ENCODE data around the gene PSEN2. TPM values are rescaled to one million over a fixed set of nuclear protein-coding genes. Genes with fewer than 3 reads are reported as not detected.
"Not testable (repeated sequence)": the region's sequence is repeated elsewhere in the genome, so short reads cannot be mapped to it uniquely, and the experiment has no call there.

The PSEN2 gene
- total RNA-seq, 1 donor from 2014 or later: 173 TPM

- Histone ChIP-seq H3K36me3 (ENCODE audit: control insufficient read depth in 3 of 3, insufficient read depth in 3 of 3, low read length in 3 of 3) (peaks cover 4 to 9% (median 6%) of the 10 kb centered on the region in 3 donors), H3K4me3 (ENCODE audit: low read length in 3 of 3) (no peak overlapping the region), H3K27ac (ENCODE audit: low read depth, low read length) (no peak overlapping the region), H3K4me1 (ENCODE audit: control insufficient read depth in 3 of 3, insufficient read depth in 3 of 3, low read length in 3 of 3) (peaks cover 0 to 2% (median 0%) of the 10 kb centered on the region in 3 donors), H3K9me3 (ENCODE audit: control insufficient read depth in 3 of 3, low read length in 3 of 3) (no peaks in the 10 kb centered on the region), H3K27me3 (ENCODE audit: control insufficient read depth in 3 of 3, insufficient read depth in 3 of 3, low read length in 3 of 3) (no peaks in the 10 kb centered on the region), H3K9ac (ENCODE audit: low read depth in 1 of 3, low read length in 3 of 3) (no peak overlapping the region)
Measured at GRCh38 chr1:226908419-226908818, 38.0 kb downstream of the PSEN2 start.

GRCh38 chr1:226908913-226909312 is 38.5 kb downstream of the PSEN2 start:
- Histone ChIP-seq H3K27ac (ENCODE audit: low read depth, low read length) (no peak overlapping the region), H3K4me1 (ENCODE audit: control insufficient read depth in 3 of 3, insufficient read depth in 3 of 3, low read length in 3 of 3) (peaks cover 0 to 2% (median 0%) of the 10 kb centered on the region in 3 donors), H3K27me3 (ENCODE audit: control insufficient read depth in 3 of 3, insufficient read depth in 3 of 3, low read length in 3 of 3) (no peaks in the 10 kb centered on the region), H3K4me3 (ENCODE audit: low read length in 3 of 3) (no peak overlapping the region), H3K36me3 (ENCODE audit: control insufficient read depth in 3 of 3, insufficient read depth in 3 of 3, low read length in 3 of 3) (peaks cover 4 to 9% (median 6%) of the 10 kb centered on the region in 3 donors), H3K9me3 (ENCODE audit: control insufficient read depth in 3 of 3, low read length in 3 of 3) (no peaks in the 10 kb centered on the region), H3K9ac (ENCODE audit: low read depth in 1 of 3, low read length in 3 of 3) (no peak overlapping the region)

- H3K27ac ChIP-seq (ENCODE audit: low read depth, low read length): no peak overlapping the region
- no peaks in the 10 kb centered on the region for H3K27me3 ChIP-seq (ENCODE audit: control insufficient read depth in 3 of 3, insufficient read depth in 3 of 3, low read length in 3 of 3)
- peak overlapping the region in 2 of 3 donors; percentile 23 to 71 for H3K9ac ChIP-seq (ENCODE audit: low read depth in 1 of 3, low read length in 3 of 3)
- H3K9me3 ChIP-seq (ENCODE audit: control insufficient read depth in 3 of 3, low read length in 3 of 3): no peaks in the 10 kb centered on the region
- no peaks in the 10 kb centered on the region for H3K4me1 ChIP-seq (ENCODE audit: control insufficient read depth in 3 of 3, insufficient read depth in 3 of 3, low read length in 3 of 3)
- H3K36me3 ChIP-seq (ENCODE audit: control insufficient read depth in 3 of 3, insufficient read depth in 3 of 3, low read length in 3 of 3): peaks cover 2 to 9% (median 6%) of the 10 kb centered on the region in 3 donors
- peak overlapping the region in 1 of 3 donors; percentile 29 for H3K4me3 ChIP-seq (ENCODE audit: low read length in 3 of 3)
Measured at GRCh38 chr1:226912587-226913176, 42.3 kb downstream of the PSEN2 start.

GRCh38 chr1:226915672-226915995 is 45.2 kb downstream of the PSEN2 start:
- H3K9ac ChIP-seq (ENCODE audit: low read depth in 1 of 3, low read length in 3 of 3): no peak overlapping the region
- H3K4me1 ChIP-seq (ENCODE audit: control insufficient read depth in 3 of 3, insufficient read depth in 3 of 3, low read length in 3 of 3): peaks cover 9 to 14% (median 13%) of the 10 kb centered on the region in 3 donors
- H3K4me3 ChIP-seq (ENCODE audit: low read length in 3 of 3): no peak overlapping the region
- H3K36me3 ChIP-seq (ENCODE audit: control insufficient read depth in 3 of 3, insufficient read depth in 3 of 3, low read length in 3 of 3): peaks cover 0 to 2% (median under 1%) of the 10 kb centered on the region in 3 donors
- H3K27me3 ChIP-seq (ENCODE audit: control insufficient read depth in 3 of 3, insufficient read depth in 3 of 3, low read length in 3 of 3): no peaks in the 10 kb centered on the region
- no peak overlapping the region for H3K27ac ChIP-seq (ENCODE audit: low read depth, low read length)
- H3K9me3 ChIP-seq (ENCODE audit: control insufficient read depth in 3 of 3, low read length in 3 of 3): no peaks in the 10 kb centered on the region

- Histone ChIP-seq H3K27ac (ENCODE audit: low read depth, low read length) (no peak overlapping the region), H3K27me3 (ENCODE audit: control insufficient read depth in 3 of 3, insufficient read depth in 3 of 3, low read length in 3 of 3) (no peaks in the 10 kb centered on the region), H3K9me3 (ENCODE audit: control insufficient read depth in 3 of 3, low read length in 3 of 3) (no peaks in the 10 kb centered on the region), H3K4me1 (ENCODE audit: control insufficient read depth in 3 of 3, insufficient read depth in 3 of 3, low read length in 3 of 3) (peaks cover 13 to 20% (median 19%) of the 10 kb centered on the region in 3 donors), H3K9ac (ENCODE audit: low read depth in 1 of 3, low read length in 3 of 3) (no peak overlapping the region), H3K36me3 (ENCODE audit: control insufficient read depth in 3 of 3, insufficient read depth in 3 of 3, low read length in 3 of 3) (peaks cover 0 to 2% (median 0%) of the 10 kb centered on the region in 3 donors), H3K4me3 (ENCODE audit: low read length in 3 of 3) (no peak overlapping the region)
Measured at GRCh38 chr1:226916497-226916896, 46.1 kb downstream of the PSEN2 start.

- Histone ChIP-seq H3K4me1 (ENCODE audit: control insufficient read depth in 3 of 3, insufficient read depth in 3 of 3, low read length in 3 of 3) (peaks cover 13 to 23% (median 21%) of the 10 kb centered on the region in 3 donors), H3K36me3 (ENCODE audit: control insufficient read depth in 3 of 3, insufficient read depth in 3 of 3, low read length in 3 of 3) (no peaks in the 10 kb centered on the region), H3K27me3 (ENCODE audit: control insufficient read depth in 3 of 3, insufficient read depth in 3 of 3, low read length in 3 of 3) (no peaks in the 10 kb centered on the region), H3K9ac (ENCODE audit: low read depth in 1 of 3, low read length in 3 of 3) (peak overlapping the region in 1 of 3 donors; percentile 69), H3K4me3 (ENCODE audit: low read length in 3 of 3) (no peak overlapping the region), H3K27ac (ENCODE audit: low read depth, low read length) (peak overlapping the region; percentile 91), H3K9me3 (ENCODE audit: control insufficient read depth in 3 of 3, low read length in 3 of 3) (no peaks in the 10 kb centered on the region)
Measured at GRCh38 chr1:226919587-226919986, 49.2 kb downstream of the PSEN2 start.

- peak overlapping the region; percentile 91 for H3K27ac ChIP-seq (ENCODE audit: low read depth, low read length)
- H3K4me1 ChIP-seq (ENCODE audit: control insufficient read depth in 3 of 3, insufficient read depth in 3 of 3, low read length in 3 of 3): peaks cover 13 to 23% (median 21%) of the 10 kb centered on the region in 3 donors
- H3K36me3 ChIP-seq (ENCODE audit: control insufficient read depth in 3 of 3, insufficient read depth in 3 of 3, low read length in 3 of 3): no peaks in the 10 kb centered on the region
- peak overlapping the region; percentile 8 to 69 (median 68) for H3K9ac ChIP-seq (ENCODE audit: low read depth in 1 of 3, low read length in 3 of 3)
- no peaks in the 10 kb centered on the region for H3K9me3 ChIP-seq (ENCODE audit: control insufficient read depth in 3 of 3, low read length in 3 of 3)
- H3K27me3 ChIP-seq (ENCODE audit: control insufficient read depth in 3 of 3, insufficient read depth in 3 of 3, low read length in 3 of 3): no peaks in the 10 kb centered on the region
- peak overlapping the region in 1 of 3 donors; percentile 29 for H3K4me3 ChIP-seq (ENCODE audit: low read length in 3 of 3)
Measured at GRCh38 chr1:226919995-226920394, 49.6 kb downstream of the PSEN2 start.

- peak overlapping the region; percentile 8 to 69 (median 68) for H3K9ac ChIP-seq (ENCODE audit: low read depth in 1 of 3, low read length in 3 of 3)
- H3K27ac ChIP-seq (ENCODE audit: low read depth, low read length): peak overlapping the region; percentile 91
- H3K4me1 ChIP-seq (ENCODE audit: control insufficient read depth in 3 of 3, insufficient read depth in 3 of 3, low read length in 3 of 3): peaks cover 13 to 23% (median 21%) of the 10 kb centered on the region in 3 donors
- H3K36me3 ChIP-seq (ENCODE audit: control insufficient read depth in 3 of 3, insufficient read depth in 3 of 3, low read length in 3 of 3): no peaks in the 10 kb centered on the region
- peak overlapping the region in 1 of 3 donors; percentile 29 for H3K4me3 ChIP-seq (ENCODE audit: low read length in 3 of 3)
- H3K27me3 ChIP-seq (ENCODE audit: control insufficient read depth in 3 of 3, insufficient read depth in 3 of 3, low read length in 3 of 3): no peaks in the 10 kb centered on the region
- H3K9me3 ChIP-seq (ENCODE audit: control insufficient read depth in 3 of 3, low read length in 3 of 3): no peaks in the 10 kb centered on the region
Measured at GRCh38 chr1:226920446-226920894, 50.1 kb downstream of the PSEN2 start.

- H3K27ac ChIP-seq (ENCODE audit: low read depth, low read length): peak overlapping the region; percentile 48
Measured at GRCh38 chr1:226921504-226921903, 51.1 kb downstream of the PSEN2 start.

GRCh38 chr1:226929260-226930111 is 59.1 kb downstream of the PSEN2 start:
- H3K27me3 ChIP-seq (ENCODE audit: control insufficient read depth in 3 of 3, insufficient read depth in 3 of 3, low read length in 3 of 3); H3K9ac ChIP-seq (ENCODE audit: low read depth in 1 of 3, low read length in 3 of 3); H3K9me3 ChIP-seq (ENCODE audit: control insufficient read depth in 3 of 3, low read length in 3 of 3); H3K27ac ChIP-seq (ENCODE audit: low read depth, low read length); H3K4me3 ChIP-seq (ENCODE audit: low read length in 3 of 3); H3K4me1 ChIP-seq (ENCODE audit: control insufficient read depth in 3 of 3, insufficient read depth in 3 of 3, low read length in 3 of 3); H3K36me3 ChIP-seq (ENCODE audit: control insufficient read depth in 3 of 3, insufficient read depth in 3 of 3, low read length in 3 of 3): not testable (repeated sequence)

More at GRCh38 chr1:226921504-226921903, 51.1 kb downstream of the PSEN2 start:
- Histone ChIP-seq H3K27me3 (ENCODE audit: control insufficient read depth in 3 of 3, insufficient read depth in 3 of 3, low read length in 3 of 3) (no peaks in the 10 kb centered on the region), H3K9ac (ENCODE audit: low read depth in 1 of 3, low read length in 3 of 3) (no peak overlapping the region), H3K4me1 (ENCODE audit: control insufficient read depth in 3 of 3, insufficient read depth in 3 of 3, low read length in 3 of 3) (peaks cover 13 to 23% (median 21%) of the 10 kb centered on the region in 3 donors), H3K4me3 (ENCODE audit: low read length in 3 of 3) (no peak overlapping the region), H3K9me3 (ENCODE audit: control insufficient read depth in 3 of 3, low read length in 3 of 3) (no peaks in the 10 kb centered on the region), H3K36me3 (ENCODE audit: control insufficient read depth in 3 of 3, insufficient read depth in 3 of 3, low read length in 3 of 3) (no peaks in the 10 kb centered on the region)
